Hepatocyte (in vitro differentiated cells): Measurements from ENCODE around the gene CANX. TPM values are rescaled to one million over a fixed set of nuclear protein-coding genes. Genes with fewer than 3 reads are reported as not detected.

ENCODE experiments used
- DNase-seq: peaks from one replicate; pipeline ENCODE4 v3.0.0-alpha.2; 2016; ENCODE audit warnings: low spot score
- H2AFZ ChIP-seq: fragments of 200-600 bp; sonication (generic); 2 replicates; pipeline ENCODE4 v1.6.0; 2016; ENCODE audit warnings: antibody characterized with exemption, mild to moderate bottlenecking
- H3K27ac ChIP-seq: fragments of 200-600 bp; sonication (generic); 2 replicates; pipeline ENCODE4 v1.5.1; 2016; ENCODE audit warnings: mild to moderate bottlenecking
- H3K27me3 ChIP-seq: fragments of 200-600 bp; sonication (generic); 2 replicates; pipeline ENCODE4 v1.6.1; 2016
- H3K36me3 ChIP-seq: fragments of 200-600 bp; sonication (generic); replicated peaks from 2 replicates; pipeline ENCODE4 v1.5.1; 2016; ENCODE audit warnings: low read depth; ENCODE audit not compliant: insufficient read depth
- H3K4me1 ChIP-seq: fragments of 200-600 bp; sonication (generic); 2 replicates; pipeline ENCODE4 v1.5.1; 2016; ENCODE audit warnings: mild to moderate bottlenecking, moderate library complexity; ENCODE audit not compliant: insufficient read depth
- H3K4me2 ChIP-seq: fragments of 200-600 bp; sonication (generic); 2 replicates; pipeline ENCODE4 v1.6.0; 2016
- H3K4me3 ChIP-seq: fragments of 200-600 bp; sonication (generic); 2 replicates; pipeline ENCODE4 v1.5.1; 2016; ENCODE audit warnings: mild to moderate bottlenecking
- H3K79me2 ChIP-seq: fragments of 200-600 bp; sonication (generic); 2 replicates; pipeline ENCODE4 v1.6.0; 2017; ENCODE audit warnings: mild to moderate bottlenecking
- H3K9me2 ChIP-seq: fragments of 200-600 bp; sonication (generic); replicated peaks from 2 replicates; pipeline ENCODE4 v1.6.0; 2017; ENCODE audit warnings: mild to moderate bottlenecking; ENCODE audit not compliant: insufficient read depth
- H3K9me3 ChIP-seq: fragments of 200-600 bp; sonication (generic); 2 replicates; pipeline ENCODE4 v1.5.1; 2016; ENCODE audit warnings: low read depth, mild to moderate bottlenecking
- H4K20me1 ChIP-seq: fragments of 200-600 bp; sonication (generic); 2 replicates; pipeline ENCODE4 v1.6.0; 2016; ENCODE audit warnings: mild to moderate bottlenecking; ENCODE audit not compliant: insufficient read depth, poor library complexity, severe bottlenecking
- CTCF ChIP-seq: fragments of 200-600 bp; sonication (generic); IDR thresholded peaks from 2 replicates; pipeline ENCODE4 v1.5.1; 2016; ENCODE audit warnings: antibody characterized with exemption, mild to moderate bottlenecking; ENCODE audit not compliant: poor library complexity
- EZH2 ChIP-seq: fragments of 200-600 bp; sonication (generic); IDR thresholded peaks from 2 replicates; pipeline ENCODE4 v1.6.1; 2016; ENCODE audit warnings: antibody characterized with exemption, mild to moderate bottlenecking, borderline replicate concordance
- EZH2phosphoT487 ChIP-seq: fragments of 200-600 bp; sonication (generic); IDR thresholded peaks from one replicate; pipeline ENCODE4 v1.6.1; 2018; ENCODE audit warnings: antibody characterized with exemption, mild to moderate bottlenecking, low read depth, moderate library complexity; ENCODE audit not compliant: unreplicated experiment, severe bottlenecking
- WGBS: methylation state at CpG from one replicate; pipeline ENCODE4 v1.1.6; 2016; ENCODE audit warnings: low lambda C conversion rate; ENCODE audit errors: missing lambda C conversion rate; 5-methylcytosine and 5-hydroxymethylcytosine counted together
- polyA plus RNA-seq: library from polyadenylated mRNA; unstranded; fragments of >200 nt; fragmentation: Nextera tagmentation; extraction: Ambion mirVana; gene quantifications from 2 replicates; pipeline ENCODE4 v1.2.1, GENCODE V29; 2016
- total RNA-seq: library from RNA; depleted of rRNA; stranded (reverse); fragments of >200 nt; gene quantifications from 2 replicates; pipeline ENCODE4 v1.2.3, GENCODE V29; 2014

The CANX gene
- total and polyA plus RNA-seq, 2 experiments from 2014 or later = 369 to 705 TPM

DNA sequence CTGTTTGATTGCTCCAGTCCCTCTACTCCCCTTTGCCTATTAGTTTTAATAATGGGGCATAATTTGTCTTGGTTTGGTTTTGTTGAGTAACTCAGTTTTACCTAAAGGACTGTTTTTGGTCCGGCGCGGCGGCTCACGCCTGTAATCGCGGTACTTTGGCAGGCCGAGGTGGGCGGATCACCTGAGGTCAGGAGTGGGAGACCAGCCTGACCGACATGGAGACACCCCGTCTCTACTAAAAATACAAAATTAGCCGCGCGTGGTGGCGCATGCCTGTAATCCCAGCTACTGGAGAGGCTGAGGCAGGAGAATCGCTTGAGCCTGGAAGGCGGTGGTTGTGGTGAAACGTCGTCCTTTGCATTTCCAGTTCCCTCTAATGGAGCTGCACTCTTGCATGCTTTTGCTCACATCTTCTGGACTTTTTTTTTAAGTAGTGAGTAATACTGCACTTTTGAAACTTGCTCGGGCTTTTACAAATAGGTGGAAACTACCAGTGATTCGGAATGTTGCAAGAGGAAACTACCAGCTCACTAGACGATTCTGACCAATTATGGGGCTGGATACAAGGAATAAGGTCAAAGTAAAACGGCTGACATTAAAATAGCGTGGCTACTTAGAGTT lies 33.1 kb downstream of the CANX start:
- H3K79me2 ChIP-seq = peaks cover 36% of the 10 kb centered on the region
- H3K27me3 ChIP-seq = no peaks in the 10 kb centered on the region
- WGBS = 65% methylated on average over 24 of the region's 24 CpGs
- H2AFZ ChIP-seq = peak overlapping the region; percentile 2
- H4K20me1 ChIP-seq = peaks cover 34% of the 10 kb centered on the region
- no peaks in the 10 kb centered on the region for H3K36me3 ChIP-seq
- no peak for TF ChIP-seq CTCF
- TF ChIP-seq EZH2phosphoT487 = no peak
- no peak for TF ChIP-seq EZH2
- peak overlapping the region; percentile 71 for H3K4me2 ChIP-seq
- peaks cover 26% of the 10 kb centered on the region for H3K4me1 ChIP-seq
- DNase-seq = peak; percentile 73
- H3K4me3 ChIP-seq = no peak overlapping the region
- H3K27ac ChIP-seq = peak overlapping the region; percentile 78
- no peaks in the 10 kb centered on the region for H3K9me3 ChIP-seq
- H3K9me2 ChIP-seq = no peaks in the 10 kb centered on the region

DNA sequence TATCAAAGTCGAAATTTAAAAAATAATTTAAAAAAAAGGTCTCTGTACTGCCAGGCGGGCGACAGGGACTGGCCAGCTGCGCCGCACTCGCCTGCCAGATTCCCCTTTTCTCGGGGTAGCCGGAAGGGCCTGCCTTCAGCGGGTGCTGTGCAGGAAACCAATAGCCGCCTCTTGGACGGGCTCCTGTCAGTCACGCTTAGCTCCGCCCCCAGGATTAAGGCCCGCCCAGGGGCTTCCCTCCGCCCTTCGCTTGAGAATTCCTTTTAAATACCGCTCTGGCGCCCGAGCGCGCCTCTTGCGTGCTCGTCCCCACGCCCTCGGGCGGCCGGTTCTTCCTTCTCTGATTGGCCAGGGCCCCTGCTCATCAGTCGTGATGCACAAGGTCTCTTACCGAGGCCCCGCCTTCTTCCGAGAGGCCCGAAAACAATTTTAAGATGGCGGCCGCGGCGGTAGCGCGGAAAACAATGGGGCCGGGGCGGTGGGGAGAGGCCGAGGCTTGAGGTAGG lies 33.7 kb downstream of the CANX start, which contains the start of gene MAML1:
MAML1 (plus strand) TSS at position 411 of the 506 bp plus-strand sequence. CDS start 291 bp downstream, outside the sequence.
- peaks cover 40% of the 10 kb centered on the region for H4K20me1 ChIP-seq
- peaks cover 26% of the 10 kb centered on the region for H3K4me1 ChIP-seq
- H3K9me2 ChIP-seq = no peaks in the 10 kb centered on the region
- no peaks in the 10 kb centered on the region for H3K27me3 ChIP-seq
- peak within 1 kb of the TSS; percentile 94 for H3K4me2 ChIP-seq
- no peaks in the 10 kb centered on the region for H3K36me3 ChIP-seq
- peaks cover 42% of the 10 kb centered on the region for H3K79me2 ChIP-seq
- peak within 1 kb of the TSS; percentile 43 for H3K4me3 ChIP-seq
- WGBS = 2% methylated on average over 37 of the region's 41 CpGs
- DNase-seq = peak; percentile 100
- peak within 1 kb of the TSS; percentile 89 for H3K27ac ChIP-seq
- no peaks in the 10 kb centered on the region for H3K9me3 ChIP-seq
- H2AFZ ChIP-seq = peak within 1 kb of the TSS; percentile 29
- TF ChIP-seq EZH2 (no peak), CTCF (no peak), EZH2phosphoT487 (no peak)

DNA sequence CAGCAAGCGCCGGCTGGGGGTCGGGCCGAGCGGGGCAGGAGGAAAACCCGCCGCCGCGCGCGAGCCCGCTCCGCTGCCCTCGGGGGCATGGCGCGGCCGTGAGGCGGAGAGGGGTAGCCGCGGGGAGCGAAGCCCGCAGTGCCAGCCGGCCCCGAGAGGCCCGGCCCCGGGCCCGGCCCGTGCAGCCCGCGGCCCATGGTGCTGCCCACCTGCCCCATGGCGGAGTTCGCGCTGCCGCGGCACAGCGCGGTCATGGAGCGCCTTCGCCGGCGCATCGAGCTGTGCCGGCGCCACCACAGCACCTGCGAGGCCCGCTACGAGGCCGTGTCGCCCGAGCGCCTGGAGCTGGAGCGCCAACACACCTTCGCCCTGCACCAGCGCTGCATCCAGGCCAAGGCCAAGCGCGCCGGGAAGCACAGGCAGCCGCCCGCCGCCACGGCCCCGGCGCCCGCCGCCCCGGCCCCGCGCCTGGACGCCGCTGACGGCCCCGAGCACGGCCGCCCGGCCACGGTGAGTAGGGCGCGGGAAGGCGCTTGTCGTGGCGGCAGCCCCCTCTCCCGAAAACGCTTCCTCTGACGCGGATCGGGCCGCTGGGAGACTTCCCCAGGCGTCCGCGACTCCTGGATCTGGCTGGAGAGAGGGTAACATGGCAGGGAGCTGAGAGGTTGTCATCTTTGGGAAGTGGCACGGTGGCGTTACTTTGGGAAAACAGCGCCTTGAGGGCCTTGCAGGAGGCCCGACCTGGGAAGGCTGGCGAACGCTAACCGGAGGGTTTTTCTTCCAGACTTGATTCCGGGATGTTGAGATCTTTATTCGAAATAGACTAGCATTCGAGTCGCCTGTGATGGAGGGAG lies 34.4 kb downstream of the CANX start:
- DNase-seq = peak; percentile 62
- H3K27me3 ChIP-seq = no peaks in the 10 kb centered on the region
- H3K36me3 ChIP-seq = no peaks in the 10 kb centered on the region
- H3K4me1 ChIP-seq = peaks cover 26% of the 10 kb centered on the region
- H3K9me2 ChIP-seq = no peaks in the 10 kb centered on the region
- peak overlapping the region; percentile 94 for H3K4me2 ChIP-seq
- no peaks in the 10 kb centered on the region for H3K9me3 ChIP-seq
- H3K4me3 ChIP-seq = peak overlapping the region; percentile 43
- 1% methylated on average over 60 of the region's 101 CpGs for WGBS
- peaks cover 49% of the 10 kb centered on the region for H3K79me2 ChIP-seq
- no peak for TF ChIP-seq CTCF
- no peak for TF ChIP-seq EZH2phosphoT487
- TF ChIP-seq EZH2 = no peak
- H4K20me1 ChIP-seq = peaks cover 47% of the 10 kb centered on the region
- H2AFZ ChIP-seq = peak overlapping the region; percentile 29
- H3K27ac ChIP-seq = peak overlapping the region; percentile 89
